K562 (cell line): ENCODE data around the gene TMEM273. TPM values are rescaled to one million over a fixed set of nuclear protein-coding genes. Genes with fewer than 3 reads are reported as not detected.

Experiments
- ATF1 ChIP-seq, 2 experiments: fragments of 450-650 bp in 1 of 2; IDR thresholded peaks; 2 replicates each; pipeline ENCODE4 v1.6.1; 2016; ENCODE audit warnings: missing compliant biosample characterization in 1 of 2, missing genetic modification characterization in 1 of 2
- ELF4 ChIP-seq: fragments of 450-650 bp; formaldehyde crosslinking; IDR thresholded peaks from 2 replicates; pipeline ENCODE4 v1.4.0; 2022; ENCODE audit warnings: missing genetic modification characterization
- FOXJ2 ChIP-seq: fragments of 200-800 bp; sonication (Bioruptor generic); IDR thresholded peaks from 2 replicates; pipeline ENCODE4 v1.6.1; 2016; ENCODE audit warnings: missing genetic modification characterization, missing compliant biosample characterization
- ILK ChIP-seq: fragments of 450-650 bp; IDR thresholded peaks from 2 replicates; pipeline ENCODE4 v1.6.1; 2016; ENCODE audit warnings: missing genetic modification characterization, low read depth, mild to moderate bottlenecking, missing compliant biosample characterization, moderate library complexity, borderline replicate concordance
- IRF2 ChIP-seq: sonication (generic); formaldehyde crosslinking; IDR thresholded peaks from 2 replicates; pipeline ENCODE4 v1.8.1; 2022; ENCODE audit warnings: mild to moderate bottlenecking, missing genetic modification reagents
- MTF1 ChIP-seq: fragments of 250-450 bp; sonication (Bioruptor Pico); IDR thresholded peaks from 2 replicates; pipeline ENCODE4 v1.9.0; 2021; ENCODE audit warnings: moderate library complexity, mild to moderate bottlenecking, inconsistent platforms, borderline replicate concordance
- PHF20 ChIP-seq: fragments of 450-650 bp; IDR thresholded peaks from 2 replicates; pipeline ENCODE4 v1.6.1; 2018; ENCODE audit not compliant: partially characterized antibody
- RFX1 ChIP-seq: fragments of 450-650 bp; IDR thresholded peaks from 2 replicates; pipeline ENCODE4 v1.6.1; 2016; ENCODE audit warnings: mild to moderate bottlenecking, moderate library complexity
- SMAD2 ChIP-seq: fragments of 150-350 bp; IDR thresholded peaks from 2 replicates; pipeline ENCODE4 v1.6.1; 2014; ENCODE audit warnings: low read depth, mild to moderate bottlenecking, low read length
- SRSF3 ChIP-seq: fragments of 200-400 bp; formaldehyde crosslinking; IDR thresholded peaks from 2 replicates; pipeline ENCODE4 v1.6.1; 2016; ENCODE audit warnings: mild to moderate bottlenecking, low read length, moderate library complexity; ENCODE audit not compliant: insufficient read depth
- XRCC4 ChIP-seq: IDR thresholded peaks from one replicate; pipeline ENCODE4 v1.6.1; 2011; ENCODE audit not compliant: insufficient read depth, insufficient read length; ENCODE audit errors: extremely low read depth
- ZNF431 ChIP-seq: sonication (generic); formaldehyde crosslinking; IDR thresholded peaks from 2 replicates; pipeline ENCODE4 v1.8.0; 2022; ENCODE audit warnings: mild to moderate bottlenecking, missing genetic modification reagents
- polyA plus RNA-seq, 8 experiments: library from polyadenylated mRNA; depleted of rRNA in 4 of 8; stranded (reverse) in 5 of 8; unstranded in 3 of 8; fragments of >200 nt; fragmentation: Nextera tagmentation in 2 of 8; fragmentation: Illumina TruSeq in 1 of 8; extraction: Ambion mirVana in 2 of 8; extraction: Trizol in 1 of 8; gene quantifications; 2 replicates each; pipeline versions ENCODE4 v1.2.1 to v1.2.3, GENCODE V29; 2011 to 2014; ENCODE audit warnings: inconsistent platforms in 1 of 8, missing spikeins in 1 of 8
- total RNA-seq, 7 experiments: library from RNA; depleted of rRNA in 6 of 7; stranded (reverse); fragments of >200 nt in 6 of 7; fragmentation: Illumina TruSeq in 2 of 7; extraction: Trizol in 2 of 7; gene quantifications; 2 replicates each; pipeline versions ENCODE4 v1.2.1 to v1.2.3, GENCODE V29; 2011 to 2021; ENCODE audit warnings: low replicate concordance in 1 of 7
- TF ChIP-seq, protein P1 (sequence below): sonication (generic); formaldehyde crosslinking; IDR thresholded peaks from 2 replicates; pipeline ENCODE4 v1.8.0; 2023; ENCODE audit warnings: missing genetic modification reagents, mild to moderate bottlenecking, borderline replicate concordance
- TF ChIP-seq, protein P2 (sequence below): fragments of 450-650 bp; IDR thresholded peaks from 2 replicates; pipeline ENCODE4 v1.6.1; 2017; ENCODE audit warnings: mild to moderate bottlenecking, moderate library complexity
- TF ChIP-seq, protein P3 (sequence below): fragments of 250-450 bp; sonication (Bioruptor Pico); IDR thresholded peaks from 2 replicates; pipeline ENCODE4 v1.5.0; 2020; ENCODE audit warnings: mild to moderate bottlenecking
- TF ChIP-seq, protein P4 (sequence below): sonication (generic); formaldehyde crosslinking; IDR thresholded peaks from 2 replicates; pipeline ENCODE4 v1.8.1; 2022; ENCODE audit warnings: missing genetic modification reagents

The TMEM273 gene
- total and polyA plus RNA-seq, 9 of the 15 experiments (the other 6 are each of a cell fraction or from before 2014, with no cell fraction given), result 39.2 to 131 (median 95.6) TPM

DNA sequence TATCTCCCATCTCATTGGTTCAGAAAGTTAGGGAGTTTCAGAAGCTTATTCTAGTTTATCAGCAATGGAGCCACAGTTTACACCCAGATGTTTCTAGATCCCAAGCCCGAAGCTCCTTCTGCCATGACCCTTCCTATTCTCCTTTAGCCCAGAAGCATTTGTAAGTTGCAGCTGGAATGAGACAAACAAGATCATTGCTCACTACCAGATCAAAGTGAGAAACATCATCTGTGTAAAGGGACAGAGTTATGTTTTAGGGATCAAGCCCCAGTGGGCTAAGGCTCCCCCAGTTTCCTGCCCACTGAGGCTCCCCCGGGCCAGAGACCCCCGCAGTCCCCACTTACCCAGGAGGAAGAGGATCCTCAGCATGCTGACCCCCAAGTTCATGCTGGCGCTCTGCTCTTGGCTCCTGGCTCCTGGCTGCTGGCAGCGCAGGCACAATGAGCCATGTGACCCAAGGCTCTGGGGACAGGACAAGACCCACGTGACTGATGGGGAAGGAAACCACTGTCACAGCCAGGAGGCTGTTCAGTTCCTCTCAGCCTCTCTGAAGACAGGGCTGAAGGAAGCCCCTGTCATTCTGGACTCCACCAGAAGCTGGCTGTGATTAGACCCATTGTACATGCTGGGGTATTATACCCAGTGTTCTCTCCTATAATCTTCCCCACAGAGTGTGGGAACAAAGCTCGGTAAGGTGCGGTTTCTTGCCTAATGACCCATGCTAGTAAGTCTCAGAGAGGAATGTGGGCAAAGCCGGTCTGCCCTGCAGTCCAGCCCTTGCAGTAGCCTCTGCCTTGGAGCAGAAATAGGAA, at the start of gene TMEM273 (continued):
- TF ChIP-seq, protein P1, sequence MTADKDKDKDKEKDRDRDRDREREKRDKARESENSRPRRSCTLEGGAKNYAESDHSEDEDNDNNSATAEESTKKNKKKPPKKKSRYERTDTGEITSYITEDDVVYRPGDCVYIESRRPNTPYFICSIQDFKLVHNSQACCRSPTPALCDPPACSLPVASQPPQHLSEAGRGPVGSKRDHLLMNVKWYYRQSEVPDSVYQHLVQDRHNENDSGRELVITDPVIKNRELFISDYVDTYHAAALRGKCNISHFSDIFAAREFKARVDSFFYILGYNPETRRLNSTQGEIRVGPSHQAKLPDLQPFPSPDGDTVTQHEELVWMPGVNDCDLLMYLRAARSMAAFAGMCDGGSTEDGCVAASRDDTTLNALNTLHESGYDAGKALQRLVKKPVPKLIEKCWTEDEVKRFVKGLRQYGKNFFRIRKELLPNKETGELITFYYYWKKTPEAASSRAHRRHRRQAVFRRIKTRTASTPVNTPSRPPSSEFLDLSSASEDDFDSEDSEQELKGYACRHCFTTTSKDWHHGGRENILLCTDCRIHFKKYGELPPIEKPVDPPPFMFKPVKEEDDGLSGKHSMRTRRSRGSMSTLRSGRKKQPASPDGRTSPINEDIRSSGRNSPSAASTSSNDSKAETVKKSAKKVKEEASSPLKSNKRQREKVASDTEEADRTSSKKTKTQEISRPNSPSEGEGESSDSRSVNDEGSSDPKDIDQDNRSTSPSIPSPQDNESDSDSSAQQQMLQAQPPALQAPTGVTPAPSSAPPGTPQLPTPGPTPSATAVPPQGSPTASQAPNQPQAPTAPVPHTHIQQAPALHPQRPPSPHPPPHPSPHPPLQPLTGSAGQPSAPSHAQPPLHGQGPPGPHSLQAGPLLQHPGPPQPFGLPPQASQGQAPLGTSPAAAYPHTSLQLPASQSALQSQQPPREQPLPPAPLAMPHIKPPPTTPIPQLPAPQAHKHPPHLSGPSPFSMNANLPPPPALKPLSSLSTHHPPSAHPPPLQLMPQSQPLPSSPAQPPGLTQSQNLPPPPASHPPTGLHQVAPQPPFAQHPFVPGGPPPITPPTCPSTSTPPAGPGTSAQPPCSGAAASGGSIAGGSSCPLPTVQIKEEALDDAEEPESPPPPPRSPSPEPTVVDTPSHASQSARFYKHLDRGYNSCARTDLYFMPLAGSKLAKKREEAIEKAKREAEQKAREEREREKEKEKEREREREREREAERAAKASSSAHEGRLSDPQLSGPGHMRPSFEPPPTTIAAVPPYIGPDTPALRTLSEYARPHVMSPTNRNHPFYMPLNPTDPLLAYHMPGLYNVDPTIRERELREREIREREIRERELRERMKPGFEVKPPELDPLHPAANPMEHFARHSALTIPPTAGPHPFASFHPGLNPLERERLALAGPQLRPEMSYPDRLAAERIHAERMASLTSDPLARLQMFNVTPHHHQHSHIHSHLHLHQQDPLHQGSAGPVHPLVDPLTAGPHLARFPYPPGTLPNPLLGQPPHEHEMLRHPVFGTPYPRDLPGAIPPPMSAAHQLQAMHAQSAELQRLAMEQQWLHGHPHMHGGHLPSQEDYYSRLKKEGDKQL, result no peak
- TF ChIP-seq MTF1 (CRISPR knock-in tag) (no peak), SRSF3 (no peak), IRF2 (CRISPR knock-in tag) (no peak), ATF1 (CRISPR knock-in tag; IDR thresholded peaks at IDR 0.05) (no peak), ATF1 (tag; IDR thresholded peaks at IDR 0.05) (no peak; the same call in 1 of the 2 replicates), ZNF431 (no peak), RFX1 (no peak), ILK (no peak), FOXJ2 (tag) (no peak), SMAD2 (no peak), PHF20 (no peak), ELF4 (no peak), XRCC4 (no peak)
- TF ChIP-seq, protein P2, sequence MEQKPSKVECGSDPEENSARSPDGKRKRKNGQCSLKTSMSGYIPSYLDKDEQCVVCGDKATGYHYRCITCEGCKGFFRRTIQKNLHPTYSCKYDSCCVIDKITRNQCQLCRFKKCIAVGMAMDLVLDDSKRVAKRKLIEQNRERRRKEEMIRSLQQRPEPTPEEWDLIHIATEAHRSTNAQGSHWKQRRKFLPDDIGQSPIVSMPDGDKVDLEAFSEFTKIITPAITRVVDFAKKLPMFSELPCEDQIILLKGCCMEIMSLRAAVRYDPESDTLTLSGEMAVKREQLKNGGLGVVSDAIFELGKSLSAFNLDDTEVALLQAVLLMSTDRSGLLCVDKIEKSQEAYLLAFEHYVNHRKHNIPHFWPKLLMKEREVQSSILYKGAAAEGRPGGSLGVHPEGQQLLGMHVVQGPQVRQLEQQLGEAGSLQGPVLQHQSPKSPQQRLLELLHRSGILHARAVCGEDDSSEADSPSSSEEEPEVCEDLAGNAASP, result no peak
- TF ChIP-seq, protein P3, sequence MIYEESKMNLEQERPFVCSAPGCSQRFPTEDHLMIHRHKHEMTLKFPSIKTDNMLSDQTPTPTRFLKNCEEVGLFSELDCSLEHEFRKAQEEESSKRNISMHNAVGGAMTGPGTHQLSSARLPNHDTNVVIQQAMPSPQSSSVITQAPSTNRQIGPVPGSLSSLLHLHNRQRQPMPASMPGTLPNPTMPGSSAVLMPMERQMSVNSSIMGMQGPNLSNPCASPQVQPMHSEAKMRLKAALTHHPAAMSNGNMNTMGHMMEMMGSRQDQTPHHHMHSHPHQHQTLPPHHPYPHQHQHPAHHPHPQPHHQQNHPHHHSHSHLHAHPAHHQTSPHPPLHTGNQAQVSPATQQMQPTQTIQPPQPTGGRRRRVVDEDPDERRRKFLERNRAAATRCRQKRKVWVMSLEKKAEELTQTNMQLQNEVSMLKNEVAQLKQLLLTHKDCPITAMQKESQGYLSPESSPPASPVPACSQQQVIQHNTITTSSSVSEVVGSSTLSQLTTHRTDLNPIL (CRISPR knock-in tag), result no peak
- TF ChIP-seq, protein P4, sequence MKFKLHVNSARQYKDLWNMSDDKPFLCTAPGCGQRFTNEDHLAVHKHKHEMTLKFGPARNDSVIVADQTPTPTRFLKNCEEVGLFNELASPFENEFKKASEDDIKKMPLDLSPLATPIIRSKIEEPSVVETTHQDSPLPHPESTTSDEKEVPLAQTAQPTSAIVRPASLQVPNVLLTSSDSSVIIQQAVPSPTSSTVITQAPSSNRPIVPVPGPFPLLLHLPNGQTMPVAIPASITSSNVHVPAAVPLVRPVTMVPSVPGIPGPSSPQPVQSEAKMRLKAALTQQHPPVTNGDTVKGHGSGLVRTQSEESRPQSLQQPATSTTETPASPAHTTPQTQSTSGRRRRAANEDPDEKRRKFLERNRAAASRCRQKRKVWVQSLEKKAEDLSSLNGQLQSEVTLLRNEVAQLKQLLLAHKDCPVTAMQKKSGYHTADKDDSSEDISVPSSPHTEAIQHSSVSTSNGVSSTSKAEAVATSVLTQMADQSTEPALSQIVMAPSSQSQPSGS (CRISPR knock-in tag), result no peak
